SK-N-SH (cell line): ENCODE results near the gene TECPR1. TPM values are rescaled to one million over a fixed set of nuclear protein-coding genes. Genes with fewer than 3 reads are reported as not detected.

Source experiments
- CTCF ChIA-PET: fragments of 300-600, 350-600 bp; formaldehyde crosslinking; extraction: SDS; loops from one replicate; lab custom pipeline; 2021; lab: Yijun Ruan, JAX
- POLR2A ChIA-PET: fragments of 350-600 bp; sonication (Branson Sonifier 250); formaldehyde crosslinking; extraction: SDS; loops from one replicate; lab custom pipeline; 2020; ENCODE audit warnings: antibody characterized with exemption, inconsistent platforms; lab: Yijun Ruan, JAX
- DNase-seq: peaks from one replicate; pipeline ENCODE4 v3.0.0; 2012
- H2AFZ ChIP-seq: fragments of 200-600 bp; sonication (generic); 2 replicates; pipeline ENCODE4 v1.8.1; 2016; ENCODE audit warnings: antibody characterized with exemption, mild to moderate bottlenecking, low read depth
- H3F3A ChIP-seq: fragments of 200-600 bp; sonication (generic); replicated peaks from 2 replicates; pipeline ENCODE3; 2016; ENCODE audit warnings: antibody characterized with exemption, mild to moderate bottlenecking; ENCODE audit not compliant: insufficient read depth
- H3K27ac ChIP-seq, 2 experiments: fragments of 200-500 bp in 1 of 2; fragments of 200-600 bp in 1 of 2; sonication (Bioruptor generic) in 1 of 2; sonication (generic), shearing (Covaris generic) in 1 of 2; 2 replicates each; pipeline versions ENCODE4 v1.5.1 to v1.6.1; 2014 to 2016; ENCODE audit warnings: low read depth in 2 of 2, inconsistent platforms in 1 of 2, low read length in 1 of 2, mild to moderate bottlenecking in 1 of 2, mixed read lengths in 1 of 2
- H3K27me3 ChIP-seq: fragments of 200-600 bp; sonication (generic), shearing (Covaris generic); 2 replicates; pipeline ENCODE4 v1.6.1; 2016; ENCODE audit warnings: mixed run types; ENCODE audit not compliant: insufficient read depth
- H3K36me3 ChIP-seq, 2 experiments: fragments of 200-500 bp in 1 of 2; fragments of 200-600 bp in 1 of 2; sonication (Bioruptor generic) in 1 of 2; sonication (generic) in 1 of 2; replicated peaks in 1 of 2; 2 replicates each; pipeline versions ENCODE3 to v1.5.1; 2014 to 2016; ENCODE audit warnings: low read length in 1 of 2, mild to moderate bottlenecking in 1 of 2; ENCODE audit not compliant: insufficient read depth in 2 of 2, control insufficient read depth in 1 of 2
- H3K4me1 ChIP-seq, 2 experiments: fragments of 200-500 bp in 1 of 2; fragments of 200-600 bp in 1 of 2; sonication (Bioruptor generic) in 1 of 2; sonication (generic), shearing (Covaris generic) in 1 of 2; 2 replicates each; pipeline versions ENCODE4 v1.5.1 to v1.6.1; 2014 to 2016; ENCODE audit warnings: low read depth in 1 of 2, low read length in 1 of 2, mixed run types in 1 of 2; ENCODE audit not compliant: insufficient read depth in 2 of 2, control insufficient read depth in 1 of 2
- H3K4me2 ChIP-seq: fragments of 200-600 bp; sonication (generic), shearing (Covaris generic); 2 replicates; pipeline ENCODE4 v1.6.1; 2017; ENCODE audit warnings: mixed run types
- H3K4me3 ChIP-seq, 2 experiments: fragments of 200-500 bp in 1 of 2; fragments of 200-600 bp in 1 of 2; sonication (Bioruptor generic) in 1 of 2; sonication (generic), shearing (Covaris generic) in 1 of 2; 2 replicates each; pipeline versions ENCODE4 v1.5.1 to v1.8.1; 2014 to 2016; ENCODE audit warnings: low read depth in 2 of 2, inconsistent platforms in 1 of 2, low read length in 1 of 2, mild to moderate bottlenecking in 1 of 2, mixed read lengths in 1 of 2, moderate library complexity in 1 of 2
- H3K79me2 ChIP-seq: fragments of 200-600 bp; sonication (generic); 2 replicates; pipeline ENCODE4 v1.8.1; 2017; ENCODE audit warnings: mild to moderate bottlenecking; ENCODE audit not compliant: insufficient read depth
- H3K9ac ChIP-seq: fragments of 200-600 bp; sonication (generic); 2 replicates; pipeline ENCODE4 v1.6.1; 2017; ENCODE audit warnings: mixed run types
- H3K9me2 ChIP-seq: fragments of 200-600 bp; sonication (generic); 2 replicates; pipeline ENCODE4 v1.6.1; 2017; ENCODE audit warnings: mixed run types
- H3K9me3 ChIP-seq: fragments of 200-600 bp; sonication (generic); 2 replicates; pipeline ENCODE4 v1.6.1; 2017; ENCODE audit warnings: mixed run types, mild to moderate bottlenecking, moderate library complexity
- H4K20me1 ChIP-seq: fragments of 200-600 bp; sonication (generic); 2 replicates; pipeline ENCODE4 v1.6.1; 2017; ENCODE audit warnings: mild to moderate bottlenecking, mixed run types; ENCODE audit not compliant: insufficient read depth
- CTCF ChIP-seq: fragments of 200-600 bp; sonication (generic); IDR thresholded peaks from 2 replicates; pipeline ENCODE4 v1.6.1; 2017; ENCODE audit warnings: antibody characterized with exemption, mild to moderate bottlenecking, moderate library complexity
- ELF1 ChIP-seq: IDR thresholded peaks from 2 replicates; pipeline ENCODE4 v1.4.0; 2012
- EZH2phosphoT487 ChIP-seq: fragments of 200-600 bp; sonication (generic); IDR thresholded peaks from 2 replicates; pipeline ENCODE4 v1.6.1; 2017; ENCODE audit warnings: low read depth, mixed run types, mild to moderate bottlenecking, antibody characterized with exemption, moderate library complexity, borderline replicate concordance
- FOXM1 ChIP-seq: IDR thresholded peaks from 2 replicates; pipeline ENCODE4 v1.4.0; 2012; ENCODE audit warnings: low read depth, mild to moderate bottlenecking
- JUND ChIP-seq: IDR thresholded peaks from 2 replicates; pipeline ENCODE4 v1.4.0; 2012
- MEF2A ChIP-seq: IDR thresholded peaks from 2 replicates; pipeline ENCODE4 v1.4.0; 2012; ENCODE audit warnings: low read depth, borderline replicate concordance
- MXI1 ChIP-seq: IDR thresholded peaks from 2 replicates; pipeline ENCODE4 v1.6.1; 2012; ENCODE audit warnings: mild to moderate bottlenecking, low read depth, low read length, improper control_type of control experiment
- PBX3 ChIP-seq: IDR thresholded peaks from 2 replicates; pipeline ENCODE4; 2012
- RAD21 ChIP-seq: IDR thresholded peaks from 2 replicates; pipeline ENCODE4 v1.6.1; 2012; ENCODE audit warnings: mild to moderate bottlenecking, low read length
- RCOR1 ChIP-seq: fragments of 150-350 bp; IDR thresholded peaks from 2 replicates; pipeline ENCODE4 v1.6.1; 2017; ENCODE audit warnings: antibody characterized with exemption, low read length
- RXRA ChIP-seq: IDR thresholded peaks from 2 replicates; pipeline ENCODE4 v1.4.0; 2012; ENCODE audit warnings: low read depth, mild to moderate bottlenecking, borderline replicate concordance
- SIN3A ChIP-seq: IDR thresholded peaks from 2 replicates; pipeline ENCODE4 v1.6.1; 2012; ENCODE audit warnings: low read depth, mild to moderate bottlenecking, low read length, moderate library complexity, borderline replicate concordance
- SMC3 ChIP-seq: IDR thresholded peaks from 2 replicates; pipeline ENCODE4 v1.6.1; 2012; ENCODE audit warnings: low read depth, low read length, improper control_type of control experiment
- TAF1 ChIP-seq: IDR thresholded peaks from 2 replicates; pipeline ENCODE4 v1.6.1; 2012; ENCODE audit warnings: low read depth, mild to moderate bottlenecking, low read length, moderate library complexity, borderline replicate concordance
- TEAD4 ChIP-seq: IDR thresholded peaks from 2 replicates; pipeline ENCODE4 v1.4.0; 2012; ENCODE audit warnings: mild to moderate bottlenecking, borderline replicate concordance; ENCODE audit not compliant: insufficient read depth
- USF1 ChIP-seq: IDR thresholded peaks from 2 replicates; pipeline ENCODE4 v1.4.0; 2012; ENCODE audit warnings: low read depth, borderline replicate concordance
- USF2 ChIP-seq: fragments of 150-350 bp; IDR thresholded peaks from 2 replicates; pipeline ENCODE4 v1.6.1; 2017; ENCODE audit warnings: antibody characterized with exemption, low read length, low read depth, borderline replicate concordance
- ZBTB33 ChIP-seq: IDR thresholded peaks from 2 replicates; pipeline ENCODE4 v1.4.0; 2012; ENCODE audit warnings: low read depth, borderline replicate concordance
- WGBS: methylation state at CpG from one replicate; pipeline ENCODE4 v1.1.6; 2017; ENCODE audit warnings: low lambda C conversion rate; 5-methylcytosine and 5-hydroxymethylcytosine counted together
- polyA plus RNA-seq, 3 experiments: library from polyadenylated mRNA; depleted of rRNA; stranded (reverse); fragments of >200 nt; gene quantifications; 2 replicates each; pipeline ENCODE4 v1.2.3, GENCODE V29; 2012

TECPR1 gene
- polyA plus RNA-seq, 1 of the 3 experiments (the other 2 are of a cell fraction): 6.8 TPM

- WGBS: 91% methylated on average over 15 of the region's 24 CpGs
- Histone ChIP-seq H3K4me2 (no peak overlapping the region), H3K27me3 (no peaks in the 10 kb centered on the region), H4K20me1 (no peaks in the 10 kb centered on the region), H3K4me1 (no peaks in the 10 kb centered on the region; a peak in 1 of 4 replicates), H3K4me3 (no peak overlapping the region), H3K9ac (no peak overlapping the region), H3K9me2 (no peaks in the 10 kb centered on the region), H3K27ac (no peak overlapping the region), H3K79me2 (no peaks in the 10 kb centered on the region), H3K9me3 (no peaks in the 10 kb centered on the region), H2AFZ (no peak overlapping the region), H3F3A (no peaks in the 10 kb centered on the region), H3K36me3 (peaks cover 8 to 10% of the 10 kb centered on the region in 2 experiments)
- ChIA-PET POLR2A (no interaction called here), CTCF (interaction anchor here (1.5 kb wide), 1 partner anchor 25 kb away, joined by 4 read pairs; no protein-coding TSS in a partner anchor)
- no peak for DNase-seq
- TF ChIP-seq USF2: no peak
- TF ChIP-seq MEF2A: no peak
These were observed 35.0 kb downstream of the TECPR1 start for GRCh38 chr7:98216941-98217622.

GRCh38 chr7:98215561-98216495 lies 36.2 kb downstream of the TECPR1 start:
- POLR2A ChIA-PET: no interaction called here
- Histone ChIP-seq H3K4me2 (no peak overlapping the region), H4K20me1 (no peaks in the 10 kb centered on the region), H2AFZ (no peak overlapping the region), H3K9me2 (no peaks in the 10 kb centered on the region), H3K4me3 (no peak overlapping the region), H3K36me3 (peaks cover 3 to 5% of the 10 kb centered on the region in 2 experiments), H3K9ac (no peak overlapping the region), H3K79me2 (no peaks in the 10 kb centered on the region), H3F3A (no peaks in the 10 kb centered on the region), H3K27me3 (no peaks in the 10 kb centered on the region), H3K4me1 (peaks cover 0 to 3% of the 10 kb centered on the region in 2 experiments; a peak in 1 of 4 replicates), H3K27ac (no peak overlapping the region), H3K9me3 (no peaks in the 10 kb centered on the region)
- CTCF ChIA-PET: no interaction called here
- WGBS: 87% methylated on average over 25 of the region's 32 CpGs
- no peak for DNase-seq
- TF ChIP-seq PBX3 (no peak), CTCF (no peak), TAF1 (no peak), TEAD4 (no peak), SIN3A (no peak), MXI1 (no peak), RAD21 (no peak), USF1 (no peak), FOXM1 (no peak), RXRA (no peak), ZBTB33 (no peak), ELF1 (no peak), SMC3 (no peak), RCOR1 (no peak), EZH2phosphoT487 (no peak), JUND (no peak)
